ENCODE measurements around the gene PRM1.

The PRM1 gene
- total RNA-seq = 0 reads per million in 2 donors

- no peak for DNase-seq
These were observed at the start of gene PRM1 for GRCh38 chr16:11280616-11281522. Gene PRM1 (minus strand): TSS chr16:11281330. CDS start chr16:11281238, 92 bp downstream.

GRCh38 chr16:11330526-11331237, 49.6 kb upstream of the PRM1 start:
- no peak for DNase-seq

GRCh38 chr16:11329891-11330290, 48.8 kb upstream of the PRM1 start:
- DNase-seq = no peak

- DNase-seq = peak in 1 of 5 experiments; percentile 45
These were observed 48.0 kb upstream of the PRM1 start for GRCh38 chr16:11329071-11329491.

GRCh38 chr16:11328172-11329070, 47.3 kb upstream of the PRM1 start:
- DNase-seq = peak in 2 of 5 experiments; percentile 23 to 89

GRCh38 chr16:11327277-11328171, 46.4 kb upstream of the PRM1 start:
- peak in 2 of 5 experiments; percentile 32 for DNase-seq

- no peak for DNase-seq
These were observed 45.7 kb upstream of the PRM1 start for GRCh38 chr16:11326737-11327276.

- DNase-seq = no peak
These were observed 45.1 kb upstream of the PRM1 start for GRCh38 chr16:11326084-11326736.

GRCh38 chr16:11325404-11326083, 44.4 kb upstream of the PRM1 start:
- peak in 1 of 5 experiments; percentile 61 for DNase-seq

GRCh38 chr16:11323551-11324336, 42.6 kb upstream of the PRM1 start:
- no peak for DNase-seq

GRCh38 chr16:11322823-11323222, 41.7 kb upstream of the PRM1 start:
- no peak for DNase-seq

- DNase-seq = no peak
These were observed 40.5 kb upstream of the PRM1 start for GRCh38 chr16:11321662-11322061.

GRCh38 chr16:11320170-11320569, 39.0 kb upstream of the PRM1 start:
- no peak for DNase-seq

- DNase-seq = peak in 1 of 5 experiments; percentile 56
These were observed 38.5 kb upstream of the PRM1 start for GRCh38 chr16:11319529-11320146.

- no peak for DNase-seq
These were observed 37.7 kb upstream of the PRM1 start for GRCh38 chr16:11318817-11319216.

GRCh38 chr16:11316331-11317015, 35.3 kb upstream of the PRM1 start:
- no peak for DNase-seq

- no peak for DNase-seq
These were observed 34.4 kb upstream of the PRM1 start for GRCh38 chr16:11315510-11315909.

GRCh38 chr16:11314309-11314894, 33.3 kb upstream of the PRM1 start:
- no peak for DNase-seq
